ENCODE data around the gene KASH5. TPM values are rescaled to one million over a fixed set of nuclear protein-coding genes. Genes with fewer than 3 reads are reported as not detected.
"Not testable (repeated sequence)": the region's sequence is repeated elsewhere in the genome, so short reads cannot be mapped to it uniquely, and the experiment has no call there.

KASH5 gene
- total RNA-seq, 1 donor from 2014 or later: not detected

- no peaks in the 10 kb centered on the region for H3K27me3 ChIP-seq
- H3K4me3 ChIP-seq: no peak overlapping the region
- H3K36me3 ChIP-seq: peaks cover 0 to 6% of the 10 kb centered on the region in 2 donors
- DNase-seq (ENCODE audit: extremely low spot score in 2 of 2): no peak
- H3K4me1 ChIP-seq: peaks cover 40% of the 10 kb centered on the region
- intact Hi-C loops (cut with DNase I): no loop called here
- H3K27ac ChIP-seq: peak overlapping the region; percentile 95
- TF ChIP-seq, protein P1, sequence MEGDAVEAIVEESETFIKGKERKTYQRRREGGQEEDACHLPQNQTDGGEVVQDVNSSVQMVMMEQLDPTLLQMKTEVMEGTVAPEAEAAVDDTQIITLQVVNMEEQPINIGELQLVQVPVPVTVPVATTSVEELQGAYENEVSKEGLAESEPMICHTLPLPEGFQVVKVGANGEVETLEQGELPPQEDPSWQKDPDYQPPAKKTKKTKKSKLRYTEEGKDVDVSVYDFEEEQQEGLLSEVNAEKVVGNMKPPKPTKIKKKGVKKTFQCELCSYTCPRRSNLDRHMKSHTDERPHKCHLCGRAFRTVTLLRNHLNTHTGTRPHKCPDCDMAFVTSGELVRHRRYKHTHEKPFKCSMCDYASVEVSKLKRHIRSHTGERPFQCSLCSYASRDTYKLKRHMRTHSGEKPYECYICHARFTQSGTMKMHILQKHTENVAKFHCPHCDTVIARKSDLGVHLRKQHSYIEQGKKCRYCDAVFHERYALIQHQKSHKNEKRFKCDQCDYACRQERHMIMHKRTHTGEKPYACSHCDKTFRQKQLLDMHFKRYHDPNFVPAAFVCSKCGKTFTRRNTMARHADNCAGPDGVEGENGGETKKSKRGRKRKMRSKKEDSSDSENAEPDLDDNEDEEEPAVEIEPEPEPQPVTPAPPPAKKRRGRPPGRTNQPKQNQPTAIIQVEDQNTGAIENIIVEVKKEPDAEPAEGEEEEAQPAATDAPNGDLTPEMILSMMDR (IDR thresholded peaks at IDR 0.05): no peak
- TF ChIP-seq POLR2A (IDR thresholded peaks at IDR 0.05): no peak
- TF ChIP-seq POLR2AphosphoS5 (IDR thresholded peaks at IDR 0.05; ENCODE audit: insufficient read depth in 1 of 2, low read depth in 1 of 2): no peak
- H3K9me3 ChIP-seq: no peaks in the 10 kb centered on the region
These were observed 68.3 kb downstream of the KASH5 start for GRCh38 chr19:49456326-49456725.

- TF ChIP-seq POLR2A (IDR thresholded peaks at IDR 0.05) (no peak), POLR2AphosphoS5 (IDR thresholded peaks at IDR 0.05; ENCODE audit: insufficient read depth in 1 of 2, low read depth in 1 of 2) (no peak)
- TF ChIP-seq, protein P1 (IDR thresholded peaks at IDR 0.05): no peak
- Histone ChIP-seq H3K36me3 (peaks cover 0 to 6% of the 10 kb centered on the region in 2 donors), H3K27me3 (no peaks in the 10 kb centered on the region), H3K9me3 (no peaks in the 10 kb centered on the region), H3K27ac (peak overlapping the region; percentile 95), H3K4me1 (peaks cover 40% of the 10 kb centered on the region), H3K4me3 (no peak overlapping the region)
- no peak for DNase-seq (ENCODE audit: extremely low spot score in 2 of 2)
- intact Hi-C loops (cut with DNase I): no loop called here
These were observed 70.5 kb downstream of the KASH5 start for GRCh38 chr19:49458567-49458903.

DNA sequence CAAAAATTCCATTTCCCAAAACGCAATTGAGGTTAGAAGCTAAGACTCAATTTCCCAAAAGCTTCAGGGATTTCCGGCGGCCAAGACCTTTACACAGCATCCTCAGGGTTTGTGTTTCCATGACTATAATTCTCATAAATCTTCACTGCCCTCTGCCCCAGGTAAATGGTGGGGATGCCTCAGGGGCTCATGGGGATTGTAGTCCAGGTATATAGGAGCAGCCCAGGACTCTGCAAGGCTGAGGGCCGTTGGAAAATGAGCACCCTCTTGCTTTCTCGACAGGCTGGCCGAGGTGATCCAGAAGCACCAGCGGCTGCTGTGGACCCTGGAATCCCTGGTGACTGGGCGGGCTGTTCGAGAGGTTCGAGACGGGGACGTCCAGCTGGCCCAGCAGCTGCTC, 71.3 kb downstream of the KASH5 start:
- TF ChIP-seq POLR2AphosphoS5 (IDR thresholded peaks at IDR 0.05; ENCODE audit: insufficient read depth in 1 of 2, low read depth in 1 of 2): no peak
- no peak for TF ChIP-seq POLR2A (IDR thresholded peaks at IDR 0.05)
- TF ChIP-seq, protein P1 (IDR thresholded peaks at IDR 0.05): no peak
- intact Hi-C loops (cut with DNase I): no loop called here
- DNase-seq (ENCODE audit: extremely low spot score in 2 of 2): no peak
- Histone ChIP-seq H3K4me3 (no peak overlapping the region), H3K4me1 (peaks cover 31% of the 10 kb centered on the region), H3K27me3 (no peaks in the 10 kb centered on the region), H3K27ac (peak overlapping the region; percentile 95), H3K9me3 (no peaks in the 10 kb centered on the region), H3K36me3 (peaks cover 0 to 14% of the 10 kb centered on the region in 2 donors)

DNA sequence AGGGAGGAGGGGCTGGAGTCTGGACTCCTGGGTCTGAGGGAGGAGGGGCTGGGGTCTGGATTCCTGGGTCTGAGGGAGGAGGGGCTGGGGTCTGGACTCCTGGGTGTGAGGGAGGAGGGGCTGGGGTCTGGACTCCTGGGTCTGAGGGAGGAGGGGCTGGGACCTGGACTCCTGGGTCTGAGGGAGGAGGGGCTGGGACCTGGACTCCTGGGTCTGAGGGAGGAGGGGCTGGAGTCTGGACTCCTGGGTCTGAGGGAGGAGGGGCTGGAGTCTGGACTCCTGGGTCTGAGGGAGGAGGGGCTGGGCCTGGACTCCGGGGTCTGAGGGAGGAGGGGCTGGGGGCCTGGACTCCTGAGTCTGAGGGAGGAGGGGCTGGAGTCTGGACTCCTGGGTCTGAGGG, 73.1 kb downstream of the KASH5 start:
- peaks cover 0 to 24% of the 10 kb centered on the region in 2 donors for H3K36me3 ChIP-seq
- H3K9me3 ChIP-seq; DNase-seq (ENCODE audit: extremely low spot score in 2 of 2); H3K4me3 ChIP-seq; H3K27ac ChIP-seq; intact Hi-C loops (cut with DNase I); H3K27me3 ChIP-seq: not testable (repeated sequence)
- H3K4me1 ChIP-seq: peaks cover 19% of the 10 kb centered on the region

DNA sequence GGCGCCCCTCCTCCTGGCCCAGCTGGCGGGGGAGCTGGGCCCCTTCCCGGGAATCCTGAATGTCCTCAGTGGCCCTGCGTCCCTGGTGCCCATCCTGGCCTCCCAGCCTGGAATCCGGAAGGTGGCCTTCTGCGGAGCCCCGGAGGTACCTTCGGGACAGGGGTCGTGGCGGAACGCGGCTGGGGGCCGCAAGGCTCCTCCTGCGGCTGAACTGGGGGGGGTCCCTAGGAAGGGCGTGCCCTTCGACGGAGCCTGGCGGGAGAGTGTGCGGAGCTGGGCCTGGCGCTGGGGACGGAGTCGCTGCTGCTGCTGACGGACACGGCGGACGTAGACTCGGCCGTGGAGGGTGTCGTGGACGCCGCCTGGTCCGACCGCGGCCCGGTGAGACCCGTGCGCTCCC, 73.6 kb downstream of the KASH5 start:
- no peak overlapping the region for H3K27ac ChIP-seq
- H3K4me3 ChIP-seq: no peak overlapping the region
- H3K36me3 ChIP-seq: peaks cover 0 to 26% of the 10 kb centered on the region in 2 donors

More for the DNA sequence above, 73.6 kb downstream of the KASH5 start:
- TF ChIP-seq POLR2AphosphoS5 (IDR thresholded peaks at IDR 0.05; ENCODE audit: insufficient read depth in 1 of 2, low read depth in 1 of 2): no peak
- TF ChIP-seq, protein P1 (IDR thresholded peaks at IDR 0.05): no peak
- no peak for TF ChIP-seq POLR2A (IDR thresholded peaks at IDR 0.05)
- intact Hi-C loops (cut with DNase I): no loop called here
- Histone ChIP-seq H3K4me1 (peaks cover 19% of the 10 kb centered on the region), H3K27me3 (no peaks in the 10 kb centered on the region), H3K9me3 (no peaks in the 10 kb centered on the region)
- no peak for DNase-seq (ENCODE audit: extremely low spot score in 2 of 2)
